HG03135 (cell line): ENCODE results near the gene PLD3.
A peak's percentile ranks its signal among the peaks of the same experiment; 100 is the strongest.

Experiments
- ATAC-seq: cut with Tn5 transposase; IDR thresholded peaks from one replicate; pipeline ENCODE4 v1.9.1; 2021; ENCODE audit warnings: mild to moderate bottlenecking, moderate library complexity; ENCODE audit not compliant: unreplicated experiment

PLD3 gene

GRCh38 chr19:40411958-40412499 lies 63.5 kb downstream of the PLD3 start:
- ATAC-seq = no peak

- ATAC-seq = no peak
These were observed 64.4 kb downstream of the PLD3 start for GRCh38 chr19:40412866-40413265.

- no peak for ATAC-seq
These were observed 64.9 kb downstream of the PLD3 start, which contains the start of gene PRX for GRCh38 chr19:40413291-40413845. TSS of gene PRX (minus strand) at chr19:40413378. CDS start at chr19:40407932, 5,446 bp downstream.

GRCh38 chr19:40414542-40415535 lies 66.3 kb downstream of the PLD3 start:
- ATAC-seq = no peak

GRCh38 chr19:40415768-40416167 lies 67.3 kb downstream of the PLD3 start:
- no peak for ATAC-seq

- ATAC-seq = no peak
These were observed 68.6 kb downstream of the PLD3 start for GRCh38 chr19:40416918-40417642.

- no peak for ATAC-seq
These were observed 69.1 kb downstream of the PLD3 start for GRCh38 chr19:40417643-40417981.

GRCh38 chr19:40418040-40418439 lies 69.5 kb downstream of the PLD3 start:
- ATAC-seq = no peak

- ATAC-seq = no peak
These were observed 70.6 kb downstream of the PLD3 start for GRCh38 chr19:40419066-40419612.

GRCh38 chr19:40419780-40420179 lies 71.3 kb downstream of the PLD3 start:
- ATAC-seq = no peak

- no peak for ATAC-seq
These were observed 71.9 kb downstream of the PLD3 start for GRCh38 chr19:40420451-40420765.

- ATAC-seq = peak; percentile 38
These were observed 72.6 kb downstream of the PLD3 start for GRCh38 chr19:40420766-40421765.

GRCh38 chr19:40421993-40422747 lies 73.7 kb downstream of the PLD3 start:
- ATAC-seq = no peak

- ATAC-seq = no peak
These were observed 74.5 kb downstream of the PLD3 start for GRCh38 chr19:40422748-40423566.

GRCh38 chr19:40423938-40424337 lies 75.4 kb downstream of the PLD3 start:
- ATAC-seq = no peak

- ATAC-seq = no peak
These were observed 76.3 kb downstream of the PLD3 start for GRCh38 chr19:40424637-40425449.

- ATAC-seq = peak; percentile 82
These were observed 77.2 kb downstream of the PLD3 start, which contains the start of gene SERTAD1 for GRCh38 chr19:40425450-40426287. TSS of gene SERTAD1 (minus strand) at chr19:40425992. CDS start at chr19:40423546, 2,446 bp downstream.
